ENCODE measurements around the gene TMEM250. TPM values are rescaled to one million over a fixed set of nuclear protein-coding genes. Genes with fewer than 3 reads are reported as not detected.
A peak's percentile ranks its signal among the peaks of the same experiment; 100 is the strongest.

TMEM250 gene
- total RNA-seq, 1 experiment from 2014 or later: 48.4 TPM

GRCh38 chr9:136133959-136134484 lies 15.3 kb upstream of the TMEM250 start:
- CTCF ChIA-PET: no interaction called here

GRCh38 chr9:136133191-136133958 lies 14.7 kb upstream of the TMEM250 start:
- Histone ChIP-seq H3K27me3 (replicated peaks; ENCODE audit: insufficient read depth, low read depth, low read length, poor library complexity) (no peaks in the 10 kb centered on the region), H3K4me1 (ENCODE audit: insufficient read depth, low read length, poor library complexity, severe bottlenecking) (peaks cover 9% of the 10 kb centered on the region), H3K36me3 (ENCODE audit: insufficient read depth, low read length, poor library complexity, severe bottlenecking) (no peaks in the 10 kb centered on the region), H3K9me3 (ENCODE audit: low read depth, low read length, poor library complexity, severe bottlenecking) (no peaks in the 10 kb centered on the region), H3K4me3 (ENCODE audit: low read depth, low read length, poor library complexity, severe bottlenecking) (peak overlapping the region; percentile 57), H3K27ac (ENCODE audit: low read depth, low read length, poor library complexity, severe bottlenecking) (peak overlapping the region; percentile 54)
- intact Hi-C loops (cut with micrococcal nuclease; ENCODE audit: unreplicated experiment): no loop called here
- TF ChIP-seq EZH2 (IDR thresholded peaks at IDR 0.05; ENCODE audit: borderline replicate concordance, low read depth, low read length, poor library complexity, severe bottlenecking): no peak
- peak; percentile 43 for TF ChIP-seq CTCF (conservative IDR thresholded peaks at IDR 0.05; ENCODE audit: low read depth, low read length)
- no TSS peak for BruUV-seq (replicated peaks)
- peak; percentile 72 for DNase-seq (ENCODE audit: low spot score)
- CTCF ChIA-PET: interaction anchor here (0.5 to 1.1 kb wide), 8 partner anchors 8 to 1290 kb away, joined by 3 to 16 read pairs (median 4); partner anchors contain the start of genes EXD3 and NOXA1
- POLR2A ChIA-PET (ENCODE audit: low non-redundant PET): no interaction called here

More at GRCh38 chr9:136133959-136134484, 15.3 kb upstream of the TMEM250 start:
- Histone ChIP-seq H3K4me3 (ENCODE audit: low read depth, low read length, poor library complexity, severe bottlenecking) (peak overlapping the region; percentile 57), H3K4me1 (ENCODE audit: insufficient read depth, low read length, poor library complexity, severe bottlenecking) (peaks cover 9% of the 10 kb centered on the region), H3K36me3 (ENCODE audit: insufficient read depth, low read length, poor library complexity, severe bottlenecking) (no peaks in the 10 kb centered on the region), H3K9me3 (ENCODE audit: low read depth, low read length, poor library complexity, severe bottlenecking) (no peaks in the 10 kb centered on the region), H3K27ac (ENCODE audit: low read depth, low read length, poor library complexity, severe bottlenecking) (no peak overlapping the region), H3K27me3 (replicated peaks; ENCODE audit: insufficient read depth, low read depth, low read length, poor library complexity) (no peaks in the 10 kb centered on the region)
- POLR2A ChIA-PET (ENCODE audit: low non-redundant PET): no interaction called here
- no TSS peak for BruUV-seq (replicated peaks)
- intact Hi-C loops (cut with micrococcal nuclease; ENCODE audit: unreplicated experiment): no loop called here
- no peak for DNase-seq (ENCODE audit: low spot score)
- no peak for TF ChIP-seq EZH2 (IDR thresholded peaks at IDR 0.05; ENCODE audit: borderline replicate concordance, low read depth, low read length, poor library complexity, severe bottlenecking)
- no peak for TF ChIP-seq CTCF (conservative IDR thresholded peaks at IDR 0.05; ENCODE audit: low read depth, low read length)

DNA sequence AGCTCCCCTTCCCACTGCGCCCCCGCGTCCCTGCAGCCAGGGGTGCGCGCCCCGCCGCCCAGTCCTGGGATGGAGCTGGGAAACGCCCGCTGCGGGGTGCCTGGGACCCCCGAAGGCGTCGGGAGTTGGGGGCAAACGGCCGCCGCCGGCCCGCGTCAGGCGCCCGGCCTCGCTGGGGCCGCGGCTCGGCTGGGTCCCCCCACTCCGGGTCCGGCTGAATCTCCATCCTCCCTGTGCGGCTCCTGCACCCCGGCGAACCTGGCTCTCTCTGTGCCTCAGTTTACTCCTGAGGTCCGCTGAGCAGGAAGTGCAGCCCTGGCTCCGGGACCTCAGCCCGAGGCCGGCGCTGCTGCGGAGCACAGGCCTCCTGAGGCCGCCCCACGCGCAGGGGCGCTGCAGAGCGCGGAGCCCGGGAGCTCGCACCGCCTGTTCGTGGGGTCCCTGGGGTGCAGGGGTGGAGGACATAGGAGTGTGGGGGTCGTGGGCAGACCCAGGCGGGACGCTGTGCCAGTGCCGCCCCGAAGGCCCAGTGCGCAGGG lies 13.9 kb upstream of the TMEM250 start:
- ChIA-PET CTCF (interaction anchor here (0.5 to 1.1 kb wide), 5 partner anchors 9 to 1290 kb away, joined by 3 to 16 read pairs (median 4); partner anchors contain the start of genes EXD3 and NOXA1), POLR2A (ENCODE audit: low non-redundant PET) (no interaction called here)
- no TSS peak for BruUV-seq (replicated peaks)
- no peaks in the 10 kb centered on the region for H3K9me3 ChIP-seq (ENCODE audit: low read depth, low read length, poor library complexity, severe bottlenecking)
- intact Hi-C loops (cut with micrococcal nuclease; ENCODE audit: unreplicated experiment): no loop called here
- DNase-seq (ENCODE audit: low spot score): no peak
- H3K27ac ChIP-seq (ENCODE audit: low read depth, low read length, poor library complexity, severe bottlenecking): no peak overlapping the region
- H3K4me3 ChIP-seq (ENCODE audit: low read depth, low read length, poor library complexity, severe bottlenecking): peak overlapping the region; percentile 42
- TF ChIP-seq CTCF (conservative IDR thresholded peaks at IDR 0.05; ENCODE audit: low read depth, low read length) (no peak), EZH2 (IDR thresholded peaks at IDR 0.05; ENCODE audit: borderline replicate concordance, low read depth, low read length, poor library complexity, severe bottlenecking) (no peak)
- no peaks in the 10 kb centered on the region for H3K36me3 ChIP-seq (ENCODE audit: insufficient read depth, low read length, poor library complexity, severe bottlenecking)
- no peaks in the 10 kb centered on the region for H3K27me3 ChIP-seq (replicated peaks; ENCODE audit: insufficient read depth, low read depth, low read length, poor library complexity)
- H3K4me1 ChIP-seq (ENCODE audit: insufficient read depth, low read length, poor library complexity, severe bottlenecking): peaks cover 9% of the 10 kb centered on the region
